ENCODE results near the gene ATP10A. TPM values are rescaled to one million over a fixed set of nuclear protein-coding genes. Genes with fewer than 3 reads are reported as not detected.

ATP10A gene
- total and polyA plus RNA-seq, 2 of the 8 experiments (the other 6 are each of a cell fraction or from before 2014, with no cell fraction given), result 2.0 to 2.8 TPM

- POLR2A ChIA-PET (ENCODE audit: partially characterized antibody), result no interaction called here
- Histone ChIP-seq H2BK20ac (ENCODE audit: low read length) (peak overlapping the region; percentile 88), H4K91ac (replicated peaks; ENCODE audit: insufficient read length, low read length) (peak overlapping the region; percentile 2), H3K14ac (ENCODE audit: insufficient read length) (no peak overlapping the region), H3K56ac (replicated peaks; ENCODE audit: insufficient read length, low read depth, low read length) (no peak overlapping the region), H3K79me1 (ENCODE audit: low read depth, low read length) (no peaks in the 10 kb centered on the region), H2BK120ac (replicated peaks; ENCODE audit: low read depth, low read length) (no peak overlapping the region), H3K23me2 (ENCODE audit: low read depth, low read length) (no peaks in the 10 kb centered on the region; the same call in 1 of the 2 replicates), H3K4me3 (ENCODE audit: extremely low read depth in 1 of 4, insufficient read depth in 2 of 4, low read depth in 3 of 4, low read length in 4 of 4) (no peak overlapping the region), H3K4ac (replicated peaks; ENCODE audit: insufficient read length, low read depth, low read length) (no peak overlapping the region), H2BK12ac (ENCODE audit: low read depth, low read length) (peak overlapping the region; percentile 53; the same call in 1 of the 2 replicates), H4K8ac (ENCODE audit: extremely low read depth, insufficient read depth, low read length) (no peak overlapping the region; the same call in 1 of the 2 replicates), H3K36me3 (ENCODE audit: control insufficient read depth in 2 of 4, insufficient read depth in 4 of 4, low read length in 3 of 4) (no peaks in the 10 kb centered on the region), H4K5ac (ENCODE audit: insufficient read length, low read depth, low read length) (no peak overlapping the region), H3K4me1 (replicated peaks in 1 of 4; ENCODE audit: control insufficient read depth in 3 of 4, insufficient read depth in 4 of 4, low read length in 3 of 4) (peaks cover 8 to 24% (median 16%) of the 10 kb centered on the region in 4 experiments), H2AFZ (ENCODE audit: low read length) (0 out of 2 replicates have a peak overlapping the region, but pooled peaks have one; percentile 77), H2BK15ac (ENCODE audit: low read length) (no peak overlapping the region), H3K23ac (ENCODE audit: insufficient read length) (no peak overlapping the region), H3K27me3 (replicated peaks in 1 of 4; ENCODE audit: control insufficient read depth in 3 of 4, extremely low read depth in 1 of 4, insufficient read depth in 3 of 4, low read length in 3 of 4) (no peaks in the 10 kb centered on the region), H3K79me2 (ENCODE audit: control insufficient read depth in 1 of 2, insufficient read depth in 2 of 2, low read length in 2 of 2) (no peaks in the 10 kb centered on the region), H3K27ac (ENCODE audit: low read depth, low read length) (no peak overlapping the region), H3K18ac (ENCODE audit: extremely low read depth, low read length) (no peak overlapping the region; the same call in 1 of the 2 replicates), H3K9me3 (ENCODE audit: insufficient read depth in 2 of 2, low read depth in 1 of 2, low read length in 1 of 2) (no peaks in the 10 kb centered on the region), H2AK5ac (ENCODE audit: low read depth, low read length) (no peak overlapping the region), H3K4me2 (ENCODE audit: insufficient read depth in 1 of 2, low read depth in 2 of 2, low read length in 2 of 2) (no peak overlapping the region), H4K20me1 (replicated peaks in 1 of 2; ENCODE audit: control insufficient read depth in 1 of 2, insufficient read depth in 2 of 2, low read length in 2 of 2) (no peaks in the 10 kb centered on the region), H2BK5ac (ENCODE audit: low read depth, low read length) (no peak overlapping the region; the same call in 1 of the 2 replicates), H3K9ac (replicated peaks in 1 of 4; ENCODE audit: extremely low read depth in 1 of 4, low read depth in 3 of 4, low read length in 3 of 4) (no peak overlapping the region)
- CTCF ChIA-PET (ENCODE audit: partially characterized antibody), result interaction anchor here (1.0 kb wide), 1 partner anchor 16 kb away, joined by 3 read pairs; no protein-coding TSS in a partner anchor
- TF ChIP-seq ATF3 (IDR thresholded peaks at IDR 0.05; ENCODE audit: insufficient read depth, low read depth, low read length) (no peak), CHD1 (IDR thresholded peaks at IDR 0.05; ENCODE audit: low read depth, low read length) (no peak), TBP (IDR thresholded peaks at IDR 0.05; ENCODE audit: low read depth, low read length) (no peak)
- 82% methylated on average over 12 of the region's 13 CpGs; no CpG with 5 or more reads in 1 of the 2 experiments for WGBS, 2 experiments (ENCODE audit: extremely low coverage in 1 of 2, insufficient coverage in 1 of 2, insufficient read length in 1 of 2, insufficient replicate concordance in 2 of 2, low coverage in 1 of 2, low lambda C conversion rate in 2 of 2, missing lambda C conversion rate in 1 of 2)
- no peak for DNase-seq (ENCODE audit: low read depth in 1 of 2, low spot score in 2 of 2)
- FAIRE-seq, result no peak
Observed at GRCh38 chr15:25667829-25668228, 195.3 kb downstream of the ATP10A start.

All from H1 (cell line).